GM21619 (cell line): Measurements from ENCODE around the gene SLC6A9.

Source experiments
- ATAC-seq: cut with Tn5 transposase; IDR thresholded peaks from one replicate; pipeline ENCODE4 v1.9.1; 2021; ENCODE audit not compliant: unreplicated experiment

Gene SLC6A9

GRCh38 chr1:44049839-44050238 is 18.6 kb upstream of the SLC6A9 start:
- ATAC-seq: no peak

- no peak for ATAC-seq
These were observed 17.4 kb upstream of the SLC6A9 start for GRCh38 chr1:44048532-44049215.

GRCh38 chr1:44047131-44047530 is 15.9 kb upstream of the SLC6A9 start:
- ATAC-seq: no peak

GRCh38 chr1:44045064-44045463 is 13.8 kb upstream of the SLC6A9 start:
- no peak for ATAC-seq

- ATAC-seq: no peak
These were observed 13.0 kb upstream of the SLC6A9 start for GRCh38 chr1:44044071-44044801.

GRCh38 chr1:44043176-44044070 is 12.2 kb upstream of the SLC6A9 start:
- ATAC-seq: no peak

GRCh38 chr1:44040846-44041245 is 9.6 kb upstream of the SLC6A9 start:
- no peak for ATAC-seq

GRCh38 chr1:44040418-44040817 is 9.2 kb upstream of the SLC6A9 start:
- ATAC-seq: no peak

GRCh38 chr1:44038876-44039657 is 7.8 kb upstream of the SLC6A9 start:
- no peak for ATAC-seq

GRCh38 chr1:44037154-44037553 is 5.9 kb upstream of the SLC6A9 start:
- no peak for ATAC-seq

GRCh38 chr1:44036409-44037139 is 5.3 kb upstream of the SLC6A9 start:
- no peak for ATAC-seq

- ATAC-seq: no peak
These were observed 4.6 kb upstream of the SLC6A9 start for GRCh38 chr1:44035726-44036408.

- ATAC-seq: no peak
These were observed 3.9 kb upstream of the SLC6A9 start for GRCh38 chr1:44034976-44035716.

GRCh38 chr1:44034423-44034822 is 3.2 kb upstream of the SLC6A9 start:
- ATAC-seq: no peak

GRCh38 chr1:44033756-44034155 is 2.5 kb upstream of the SLC6A9 start:
- no peak for ATAC-seq

GRCh38 chr1:44033041-44033575 is 1.8 kb upstream of the SLC6A9 start:
- no peak for ATAC-seq

- no peak for ATAC-seq
These were observed 1.0 kb upstream of the SLC6A9 start for GRCh38 chr1:44032170-44032790.

GRCh38 chr1:44030605-44031251 is 534 bp downstream of the SLC6A9 start:
- ATAC-seq: peak; percentile 23
